GM18526 (cell line): ENCODE data around the gene DENND1C.

Experiments
- POLR2A ChIP-seq: IDR thresholded peaks from 3 replicates; pipeline ENCODE4 v1.6.1; 2011; ENCODE audit not compliant: insufficient read length; ENCODE audit errors: extremely low read depth

DENND1C gene, protein sequence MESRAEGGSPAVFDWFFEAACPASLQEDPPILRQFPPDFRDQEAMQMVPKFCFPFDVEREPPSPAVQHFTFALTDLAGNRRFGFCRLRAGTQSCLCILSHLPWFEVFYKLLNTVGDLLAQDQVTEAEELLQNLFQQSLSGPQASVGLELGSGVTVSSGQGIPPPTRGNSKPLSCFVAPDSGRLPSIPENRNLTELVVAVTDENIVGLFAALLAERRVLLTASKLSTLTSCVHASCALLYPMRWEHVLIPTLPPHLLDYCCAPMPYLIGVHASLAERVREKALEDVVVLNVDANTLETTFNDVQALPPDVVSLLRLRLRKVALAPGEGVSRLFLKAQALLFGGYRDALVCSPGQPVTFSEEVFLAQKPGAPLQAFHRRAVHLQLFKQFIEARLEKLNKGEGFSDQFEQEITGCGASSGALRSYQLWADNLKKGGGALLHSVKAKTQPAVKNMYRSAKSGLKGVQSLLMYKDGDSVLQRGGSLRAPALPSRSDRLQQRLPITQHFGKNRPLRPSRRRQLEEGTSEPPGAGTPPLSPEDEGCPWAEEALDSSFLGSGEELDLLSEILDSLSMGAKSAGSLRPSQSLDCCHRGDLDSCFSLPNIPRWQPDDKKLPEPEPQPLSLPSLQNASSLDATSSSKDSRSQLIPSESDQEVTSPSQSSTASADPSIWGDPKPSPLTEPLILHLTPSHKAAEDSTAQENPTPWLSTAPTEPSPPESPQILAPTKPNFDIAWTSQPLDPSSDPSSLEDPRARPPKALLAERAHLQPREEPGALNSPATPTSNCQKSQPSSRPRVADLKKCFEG

DNA sequence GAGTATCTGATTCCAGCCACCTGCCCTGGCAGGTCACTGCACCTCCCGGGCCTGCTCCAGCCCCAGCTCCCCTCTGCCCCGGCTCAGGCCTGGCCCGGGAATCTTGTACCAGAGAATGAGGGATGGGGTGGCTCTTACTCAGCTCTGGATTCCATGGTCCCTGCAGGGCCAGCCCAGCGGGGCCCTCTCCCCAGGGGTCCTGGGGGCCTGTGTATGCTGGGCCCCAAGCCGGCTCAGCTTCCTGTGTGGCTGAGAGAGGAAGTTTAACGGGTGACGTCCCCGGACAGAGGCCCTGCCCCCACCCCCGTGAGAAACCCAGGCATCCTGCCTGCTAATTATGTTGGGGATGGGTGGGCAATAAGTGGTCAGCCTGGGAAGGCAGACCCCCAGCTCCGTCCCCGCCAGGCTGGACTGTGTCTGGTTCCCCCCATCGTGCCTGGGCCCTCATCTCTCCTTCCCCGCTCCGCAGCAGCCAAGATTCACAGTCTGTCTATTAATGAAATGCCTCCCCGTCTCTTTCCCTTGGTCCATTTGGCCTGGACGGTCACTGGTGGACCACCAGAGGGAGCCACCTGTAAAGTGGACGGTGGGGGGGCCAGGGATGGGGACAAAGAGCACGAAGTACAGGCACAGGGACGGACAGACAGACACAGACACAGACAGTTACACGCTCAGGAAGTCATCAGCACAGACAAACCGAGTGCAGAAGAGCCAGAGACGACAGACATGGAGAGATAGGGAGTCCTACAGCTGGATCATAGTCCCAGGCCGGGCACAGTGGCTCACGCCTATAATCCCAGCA, at the start of gene DENND1C:
Gene DENND1C, minus strand, starts transcription at position 247 of the 802 bp plus-strand sequence. Its CDS starts 92 bp downstream, at position 155.
- peak; percentile 75 for TF ChIP-seq POLR2A

DNA sequence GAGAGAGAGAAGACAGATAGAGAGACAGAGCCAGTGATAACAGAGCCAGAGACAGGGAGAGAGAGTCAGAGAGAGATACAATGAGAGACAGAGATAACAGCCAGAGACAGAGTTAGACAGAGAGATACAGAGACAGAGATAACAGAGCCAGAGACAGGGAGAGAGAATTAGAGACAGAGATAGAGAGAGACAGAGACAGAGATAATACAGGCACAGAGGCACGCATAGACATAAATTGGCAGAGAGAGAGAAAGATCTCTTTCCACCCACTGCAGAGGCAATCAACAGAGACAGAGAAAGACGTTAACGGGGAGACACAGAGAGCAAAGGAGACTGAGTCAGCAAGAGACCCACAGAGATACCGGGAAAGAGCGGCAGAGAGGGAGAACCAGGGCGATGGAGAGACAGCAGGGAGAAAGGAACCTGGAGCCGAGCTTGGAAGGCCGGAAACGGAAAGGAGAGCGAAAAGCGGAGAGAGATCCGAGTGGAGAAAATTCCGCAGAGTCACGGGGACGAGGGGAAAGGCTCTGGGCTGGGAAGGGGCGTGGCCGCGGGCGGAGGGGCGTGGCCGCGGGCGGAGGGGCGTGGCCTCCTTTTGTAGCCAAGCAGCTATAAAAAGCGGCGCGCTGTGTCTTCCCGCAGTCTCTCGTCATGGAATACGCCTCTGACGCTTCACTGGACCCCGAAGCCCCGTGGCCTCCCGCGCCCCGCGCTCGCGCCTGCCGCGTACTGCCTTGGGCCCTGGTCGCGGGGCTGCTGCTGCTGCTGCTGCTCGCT, 49.0 kb upstream of the DENND1C start, which contains the start of gene TNFSF9:
Gene TNFSF9, plus strand, starts transcription at position 641 of the 777 bp plus-strand sequence. Its CDS starts 11 bp downstream, at position 652.
- TF ChIP-seq POLR2A: peak; percentile 100

GRCh38 chr19:6529937-6530385, 48.4 kb upstream of the DENND1C start:
- TF ChIP-seq POLR2A: no peak

DNA sequence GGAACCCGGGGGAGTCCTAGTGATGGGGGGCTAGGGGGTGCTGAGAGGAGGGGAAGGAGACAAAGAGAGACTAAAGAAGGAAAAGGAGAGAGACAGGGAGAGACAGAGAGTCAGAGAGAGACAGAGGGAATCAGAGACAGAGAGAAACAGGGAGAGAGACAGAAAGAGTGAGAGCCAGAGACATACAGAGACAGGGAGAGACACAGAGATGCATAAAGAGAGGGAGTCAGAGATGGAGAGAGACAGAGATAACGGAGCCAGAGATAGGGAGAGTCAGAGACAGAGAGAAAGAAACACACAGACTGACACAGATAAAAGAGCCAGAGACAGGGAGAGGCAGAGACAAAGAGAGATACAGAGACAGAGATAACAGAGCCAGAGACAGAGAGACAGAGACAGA, 47.8 kb upstream of the DENND1C start:
- TF ChIP-seq POLR2A: no peak

- peak; percentile 39 for TF ChIP-seq POLR2A
Measured at GRCh38 chr19:6528544-6529121, 47.0 kb upstream of the DENND1C start.

- TF ChIP-seq POLR2A: no peak
Measured at GRCh38 chr19:6527893-6528543, 46.4 kb upstream of the DENND1C start.

GRCh38 chr19:6524311-6524710, 42.7 kb upstream of the DENND1C start:
- no peak for TF ChIP-seq POLR2A

- TF ChIP-seq POLR2A: no peak
Measured at GRCh38 chr19:6522712-6523111, 41.1 kb upstream of the DENND1C start.

- peak; percentile 73 for TF ChIP-seq POLR2A
Measured at GRCh38 chr19:6521718-6522646, 40.4 kb upstream of the DENND1C start.

DNA sequence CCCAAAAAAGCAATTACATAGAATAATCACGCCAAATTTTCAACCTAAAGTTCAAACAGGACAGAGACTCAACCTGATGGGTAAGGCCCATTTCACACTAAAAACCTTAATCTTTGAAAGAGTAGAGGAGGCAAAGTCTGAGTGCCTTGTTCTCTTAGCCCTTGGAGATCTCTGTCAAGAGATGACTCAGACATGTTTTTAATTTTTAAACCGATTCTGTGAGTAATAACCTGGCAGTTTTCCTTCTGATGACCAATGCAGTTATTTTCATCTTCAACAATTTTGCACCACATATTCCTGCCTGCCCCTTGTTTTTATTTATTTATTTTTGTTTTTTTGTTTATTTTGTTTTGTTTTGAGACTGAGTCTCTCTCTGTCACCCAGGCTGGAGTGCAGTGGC, 37.7 kb upstream of the DENND1C start:
- no peak for TF ChIP-seq POLR2A

DNA sequence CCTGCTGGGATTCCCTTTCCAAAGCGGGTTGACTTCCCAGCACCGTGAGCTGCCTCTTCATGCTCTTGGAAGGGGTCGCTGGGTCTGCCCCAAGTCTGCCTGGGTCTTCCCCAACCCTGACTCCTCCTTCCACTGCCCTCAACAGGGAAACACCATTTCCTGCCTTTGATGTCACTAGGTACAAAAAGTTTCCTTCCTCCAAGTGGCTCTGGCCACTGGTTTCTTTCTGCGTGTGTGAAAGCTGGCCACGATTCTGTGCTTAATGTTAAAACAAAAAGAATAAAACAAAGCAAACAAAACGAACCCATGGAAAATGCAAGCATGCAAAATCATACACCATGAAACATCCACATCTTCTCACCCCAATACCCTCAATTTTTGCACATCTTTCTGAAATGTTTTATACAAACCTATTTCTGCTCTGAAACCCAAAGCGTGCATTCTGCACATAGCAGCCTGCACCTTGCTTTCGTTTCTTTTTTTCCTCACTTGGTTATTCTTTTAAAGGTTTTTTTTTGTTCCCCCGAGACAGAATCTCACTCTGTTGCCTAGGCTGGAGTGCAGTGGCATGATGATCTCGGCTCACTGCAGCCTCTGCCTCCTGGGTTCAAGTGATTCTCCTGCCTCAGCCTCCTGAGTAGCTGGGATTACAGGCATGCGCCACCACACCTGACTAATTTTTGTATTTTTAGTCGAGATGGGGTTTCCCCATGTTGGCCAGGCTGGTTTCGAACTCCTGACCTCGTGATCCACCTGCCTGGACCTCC, 36.7 kb upstream of the DENND1C start:
- no peak for TF ChIP-seq POLR2A
